ENCODE measurements around the gene ICAM4. TPM values are rescaled to one million over a fixed set of nuclear protein-coding genes. Genes with fewer than 3 reads are reported as not detected.

Gene ICAM4
- polyA plus RNA-seq, 1 donor from 2014 or later: not detected

DNA sequence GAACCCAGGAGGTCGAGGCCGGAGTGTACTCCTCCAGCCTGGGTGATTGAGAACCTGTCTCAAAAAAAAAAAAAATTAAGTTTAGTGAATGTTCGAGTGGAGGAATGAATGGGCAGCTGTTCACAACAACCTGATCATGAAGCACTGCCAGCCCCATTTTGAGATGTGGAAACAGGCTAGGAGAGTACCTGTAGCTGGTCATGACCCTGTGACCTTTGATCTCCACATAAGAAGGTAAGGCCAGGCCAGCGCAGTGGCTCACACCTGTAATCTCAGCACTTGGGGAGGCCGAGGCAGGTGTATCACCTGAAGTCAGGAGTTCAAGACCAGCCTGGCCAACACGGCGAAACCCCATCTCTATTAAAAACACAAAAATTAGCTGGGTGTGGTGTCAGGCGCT, 39.0 kb downstream of the ICAM4 start:
- Histone ChIP-seq H3K9me2 (ENCODE audit: insufficient read depth, low read length) (no peaks in the 10 kb centered on the region), H3K36me3 (ENCODE audit: insufficient read depth, low read length) (no peaks in the 10 kb centered on the region), H3F3A (ENCODE audit: insufficient read depth, low read length, poor library complexity, severe bottlenecking) (no peaks in the 10 kb centered on the region), H3K9me3 (ENCODE audit: low read length) (no peaks in the 10 kb centered on the region), H3K79me2 (replicated peaks; ENCODE audit: insufficient read depth, low read length) (peaks cover 7% of the 10 kb centered on the region), H3K4me3 (ENCODE audit: low read length) (no peak overlapping the region), H3K27me3 (ENCODE audit: insufficient read depth, low read depth, low read length) (no peaks in the 10 kb centered on the region), H3K27ac (ENCODE audit: low read length) (no peak overlapping the region), H2AFZ (ENCODE audit: low read depth, low read length) (no peak overlapping the region), H3K9ac (ENCODE audit: low read length) (no peak overlapping the region), H3K4me2 (ENCODE audit: low read length) (no peak overlapping the region), H4K20me1 (ENCODE audit: insufficient read depth) (no peaks in the 10 kb centered on the region)
- TF ChIP-seq EZH2 (IDR thresholded peaks at IDR 0.05; ENCODE audit: borderline replicate concordance, insufficient read depth, low read length, poor library complexity, severe bottlenecking): no peak
- TF ChIP-seq, protein P1, sequence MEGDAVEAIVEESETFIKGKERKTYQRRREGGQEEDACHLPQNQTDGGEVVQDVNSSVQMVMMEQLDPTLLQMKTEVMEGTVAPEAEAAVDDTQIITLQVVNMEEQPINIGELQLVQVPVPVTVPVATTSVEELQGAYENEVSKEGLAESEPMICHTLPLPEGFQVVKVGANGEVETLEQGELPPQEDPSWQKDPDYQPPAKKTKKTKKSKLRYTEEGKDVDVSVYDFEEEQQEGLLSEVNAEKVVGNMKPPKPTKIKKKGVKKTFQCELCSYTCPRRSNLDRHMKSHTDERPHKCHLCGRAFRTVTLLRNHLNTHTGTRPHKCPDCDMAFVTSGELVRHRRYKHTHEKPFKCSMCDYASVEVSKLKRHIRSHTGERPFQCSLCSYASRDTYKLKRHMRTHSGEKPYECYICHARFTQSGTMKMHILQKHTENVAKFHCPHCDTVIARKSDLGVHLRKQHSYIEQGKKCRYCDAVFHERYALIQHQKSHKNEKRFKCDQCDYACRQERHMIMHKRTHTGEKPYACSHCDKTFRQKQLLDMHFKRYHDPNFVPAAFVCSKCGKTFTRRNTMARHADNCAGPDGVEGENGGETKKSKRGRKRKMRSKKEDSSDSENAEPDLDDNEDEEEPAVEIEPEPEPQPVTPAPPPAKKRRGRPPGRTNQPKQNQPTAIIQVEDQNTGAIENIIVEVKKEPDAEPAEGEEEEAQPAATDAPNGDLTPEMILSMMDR (IDR thresholded peaks at IDR 0.05; ENCODE audit: poor library complexity, severe bottlenecking): no peak
- TF ChIP-seq SMC3 (conservative IDR thresholded peaks at IDR 0.05; ENCODE audit: poor library complexity): no peak
- no peak for TF ChIP-seq TAF1 (IDR thresholded peaks at IDR 0.05; ENCODE audit: low read depth)
- TF ChIP-seq EP300 (conservative IDR thresholded peaks at IDR 0.05; ENCODE audit: poor library complexity, severe bottlenecking): no peak
- TF ChIP-seq MXI1 (conservative IDR thresholded peaks at IDR 0.05; ENCODE audit: poor library complexity, severe bottlenecking): no peak
- no peak for TF ChIP-seq REST (IDR thresholded peaks at IDR 0.05; ENCODE audit: borderline replicate concordance)
- TF ChIP-seq POLR2AphosphoS5 (IDR thresholded peaks at IDR 0.05): no peak
- TF ChIP-seq RAD21 (conservative IDR thresholded peaks at IDR 0.05): no peak

DNA sequence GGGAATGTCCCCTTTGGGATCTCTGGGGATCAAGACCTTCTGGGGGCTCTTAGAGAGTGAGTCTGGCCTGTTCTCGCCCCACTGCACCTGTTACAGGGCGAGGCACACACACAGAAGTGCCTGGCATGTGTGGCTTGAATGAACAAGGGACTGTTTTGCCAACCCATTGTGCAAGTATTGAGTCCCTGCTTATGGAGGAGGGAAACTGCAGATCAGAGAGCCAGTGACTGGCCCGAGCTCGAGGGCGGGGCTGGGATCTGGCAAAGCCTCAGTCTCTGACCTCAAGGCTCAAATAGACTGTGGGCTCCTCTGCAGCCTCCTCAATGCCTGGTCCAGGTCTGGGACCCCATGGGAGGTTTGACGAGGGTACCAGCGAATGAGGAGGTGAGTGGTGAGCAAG, 41.0 kb downstream of the ICAM4 start:
- H3K79me2 ChIP-seq (replicated peaks; ENCODE audit: insufficient read depth, low read length): peaks cover 22% of the 10 kb centered on the region
- no peak overlapping the region for H3K4me2 ChIP-seq (ENCODE audit: low read length)
- no peaks in the 10 kb centered on the region for H3K27me3 ChIP-seq (ENCODE audit: insufficient read depth, low read depth, low read length)
- H3K27ac ChIP-seq (ENCODE audit: low read length): no peak overlapping the region
- no peak for TF ChIP-seq MXI1 (conservative IDR thresholded peaks at IDR 0.05; ENCODE audit: poor library complexity, severe bottlenecking)
- H4K20me1 ChIP-seq (ENCODE audit: insufficient read depth): no peaks in the 10 kb centered on the region
- H3K4me3 ChIP-seq (ENCODE audit: low read length): no peak overlapping the region
- H2AFZ ChIP-seq (ENCODE audit: low read depth, low read length): no peak overlapping the region
- H3K36me3 ChIP-seq (ENCODE audit: insufficient read depth, low read length): no peaks in the 10 kb centered on the region
- H3K9me3 ChIP-seq (ENCODE audit: low read length): no peaks in the 10 kb centered on the region
- H3K9ac ChIP-seq (ENCODE audit: low read length): no peak overlapping the region
- no peaks in the 10 kb centered on the region for H3F3A ChIP-seq (ENCODE audit: insufficient read depth, low read length, poor library complexity, severe bottlenecking)
- H3K9me2 ChIP-seq (ENCODE audit: insufficient read depth, low read length): no peaks in the 10 kb centered on the region

Measured in neural cell (in vitro differentiated cells).